Adrenal gland (tissue), 12 donors: ENCODE measurements around the gene KCNH1. TPM values are rescaled to one million over a fixed set of nuclear protein-coding genes. Genes with fewer than 3 reads are reported as not detected.

Experiments used
- DNase-seq, 7 donors: peaks; one replicate each; pipeline ENCODE4 v3.0.0-alpha.2; 2019 to 2020
- H3K27ac ChIP-seq, 5 donors: fragments of 200-600 bp; sonication (generic) in 4 of 5; 1 replicate in 3 of 5; 2 replicates in 2 of 5; pipeline versions ENCODE4 v1.5.1 to v1.8.0; 2016 to 2020; ENCODE audit warnings: mild to moderate bottlenecking in 1 of 5
- H3K27me3 ChIP-seq: fragments of 200-600 bp; 2 replicates; pipeline ENCODE4 v1.8.0; 2021
- H3K36me3 ChIP-seq, 2 donors: fragments of 200-600 bp; replicated peaks in 1 of 2; 1 replicate in 1 of 2; 2 replicates in 1 of 2; pipeline versions ENCODE4 v1.5.1 to v1.8.0; 2018 to 2022
- H3K4me1 ChIP-seq, 2 donors: fragments of 200-600 bp; replicated peaks in 1 of 2; 1 replicate in 1 of 2; 2 replicates in 1 of 2; pipeline versions ENCODE4 v1.5.1 to v1.8.0; 2018 to 2021
- H3K4me3 ChIP-seq, 4 donors: fragments of 200-600 bp; sonication (generic) in 3 of 4; one replicate each; pipeline ENCODE4 v1.5.1; 2016 to 2018
- H3K9me3 ChIP-seq, 3 donors: fragments of 200-600 bp; sonication (generic) in 1 of 3; replicated peaks in 1 of 3; 1 replicate in 2 of 3; 2 replicates in 1 of 3; pipeline versions ENCODE4 v1.5.1 to v1.8.0; 2016 to 2021
- POLR2A ChIP-seq, 2 donors: fragments of 450-650 bp; IDR thresholded peaks; one replicate each; pipeline ENCODE4 v1.6.1; 2017; ENCODE audit warnings: antibody characterized with exemption in 2 of 2, mild to moderate bottlenecking in 2 of 2, moderate library complexity in 1 of 2
- WGBS, 4 donors: extraction: QIAGEN DNeasy Blood & Tissue Kit in 2 of 4; methylation state at CpG; one replicate each; pipeline versions ENCODE4 v1.1.5 to v1.1.7; 2013 to 2017; 5-methylcytosine and 5-hydroxymethylcytosine counted together
- intact Hi-C, 2 donors: fragments of 100-400 bp; cut with DNase I; formaldehyde crosslinking; loops; one replicate each; pipeline versions ENCODE4 v1.14.1 to v1.15.0; 2022 to 2023
- polyA plus RNA-seq, 3 donors: library from polyadenylated mRNA; stranded (reverse); fragments of 200-250 nt in 2 of 3; fragments of 350-450 nt in 1 of 3; fragmentation: Illumina TruSeq in 1 of 3; extraction: RNeasy Lipid Tissue Mini Kit (QIAGEN cat#74804) in 1 of 3; gene quantifications; one replicate each; pipeline ENCODE4 v1.2.3, GENCODE V29; 2013 to 2014
- total RNA-seq, 9 donors: library from RNA; depleted of rRNA in 4 of 9; stranded (reverse); fragments of >200 nt in 4 of 9; fragments of 120-200 nt in 1 of 9; fragmentation: NEBNext Ultra II Directional in 1 of 9; extraction: Animal tissue kit (Norgen Biotek cat#: 25700) in 1 of 9; gene quantifications; one replicate each; pipeline versions ENCODE4 v1.1.0 to v1.2.4, GENCODE V29; 2013 to 2023
- TF ChIP-seq, protein P1 (sequence below), 6 experiments: fragments of 450-650 bp in 4 of 6; fragments of 200-600 bp in 2 of 6; sonication (generic) in 1 of 6; IDR thresholded peaks; 1 replicate in 5 of 6; 2 replicates in 1 of 6; pipeline versions ENCODE4 v1.5.1 to v1.8.0; 2016 to 2021; ENCODE audit warnings: antibody characterized with exemption in 6 of 6, mild to moderate bottlenecking in 2 of 6, moderate library complexity in 1 of 6
- donor health status: healthy with polysubstance abuse.
- donor health status: Bipolar disorder and iron deficiency.
- donor health status: DM: yes; HTN: yes; CAD: no.
- donor health status: DM: no; HTN: no; CAD: no.
- donor health status: DM: no; HTN: no; CAD: no.
- donor health status: DM: yes; HTN: yes; CAD: no.

Gene KCNH1
- total and polyA plus RNA-seq, 12 donors, result 0.15 to 2.2 (median 0.73) TPM; not detected in 4

DNA sequence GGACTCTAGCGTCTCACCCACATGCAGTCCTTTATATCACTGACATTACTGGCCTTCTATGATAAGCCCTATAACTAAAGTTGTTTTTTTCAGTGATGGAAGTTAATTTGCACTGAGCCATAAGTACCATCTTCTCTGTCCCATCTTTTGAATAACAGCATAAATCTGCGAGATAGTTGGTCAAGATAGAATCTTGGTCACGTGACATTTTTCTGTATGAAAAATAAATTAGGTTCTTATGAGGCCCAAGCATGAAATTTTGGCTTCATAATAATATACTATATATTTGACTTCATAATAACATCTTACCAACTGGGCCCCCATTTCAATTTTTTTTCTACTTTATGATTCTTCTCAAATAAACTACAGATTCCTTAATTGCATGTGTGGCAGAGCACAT, 285.5 kb downstream of the KCNH1 start:
- H3K4me1 ChIP-seq, result no peaks in the 10 kb centered on the region
- intact Hi-C loops, result no loop called here
- TF ChIP-seq, protein P1, sequence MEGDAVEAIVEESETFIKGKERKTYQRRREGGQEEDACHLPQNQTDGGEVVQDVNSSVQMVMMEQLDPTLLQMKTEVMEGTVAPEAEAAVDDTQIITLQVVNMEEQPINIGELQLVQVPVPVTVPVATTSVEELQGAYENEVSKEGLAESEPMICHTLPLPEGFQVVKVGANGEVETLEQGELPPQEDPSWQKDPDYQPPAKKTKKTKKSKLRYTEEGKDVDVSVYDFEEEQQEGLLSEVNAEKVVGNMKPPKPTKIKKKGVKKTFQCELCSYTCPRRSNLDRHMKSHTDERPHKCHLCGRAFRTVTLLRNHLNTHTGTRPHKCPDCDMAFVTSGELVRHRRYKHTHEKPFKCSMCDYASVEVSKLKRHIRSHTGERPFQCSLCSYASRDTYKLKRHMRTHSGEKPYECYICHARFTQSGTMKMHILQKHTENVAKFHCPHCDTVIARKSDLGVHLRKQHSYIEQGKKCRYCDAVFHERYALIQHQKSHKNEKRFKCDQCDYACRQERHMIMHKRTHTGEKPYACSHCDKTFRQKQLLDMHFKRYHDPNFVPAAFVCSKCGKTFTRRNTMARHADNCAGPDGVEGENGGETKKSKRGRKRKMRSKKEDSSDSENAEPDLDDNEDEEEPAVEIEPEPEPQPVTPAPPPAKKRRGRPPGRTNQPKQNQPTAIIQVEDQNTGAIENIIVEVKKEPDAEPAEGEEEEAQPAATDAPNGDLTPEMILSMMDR (IDR thresholded peaks at IDR 0.05), result no peak
- TF ChIP-seq POLR2A (IDR thresholded peaks at IDR 0.05), result no peak
- H3K9me3 ChIP-seq, result no peaks in the 10 kb centered on the region
- no peak for DNase-seq
- no peak overlapping the region for H3K27ac ChIP-seq
- H3K4me3 ChIP-seq, result no peak overlapping the region
- 75 to 87% (median 80%) methylated on average over 3 of the region's 3 CpGs for WGBS, 4 donors
- H3K27me3 ChIP-seq, result no peaks in the 10 kb centered on the region
- H3K36me3 ChIP-seq, result no peaks in the 10 kb centered on the region

DNA sequence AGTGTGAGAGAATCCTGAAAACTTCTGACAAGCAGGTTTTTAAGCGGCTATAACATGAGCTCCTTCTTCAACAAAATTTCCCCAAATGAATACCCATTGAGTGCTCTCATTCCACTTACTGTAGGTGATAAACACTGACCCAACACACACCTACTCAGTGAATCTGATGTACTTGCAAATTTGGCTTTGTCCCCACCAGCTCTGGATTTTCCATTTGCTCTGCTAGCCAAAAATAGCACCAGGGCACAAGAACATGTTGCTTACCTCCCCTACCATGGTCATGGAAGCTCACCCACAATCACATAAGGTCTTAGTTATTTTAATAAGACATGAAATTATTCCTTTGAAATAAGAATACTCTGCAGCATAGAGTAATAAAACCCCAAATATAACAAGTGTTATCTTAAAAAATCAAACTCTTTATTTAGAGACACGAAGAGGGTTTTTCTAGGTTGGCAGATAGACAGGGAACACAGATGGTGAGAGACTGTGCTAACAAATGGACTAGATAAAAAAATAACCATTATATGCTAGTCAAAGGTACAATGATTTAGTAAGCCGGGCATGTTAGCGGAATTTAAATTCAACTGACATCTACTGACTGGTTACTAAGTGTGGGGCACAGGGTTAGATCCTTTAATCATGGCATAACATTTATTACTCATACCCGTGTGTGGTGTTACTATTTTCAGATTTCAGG, 291.9 kb downstream of the KCNH1 start:
- TF ChIP-seq, protein P1 (IDR thresholded peaks at IDR 0.05), result no peak
- no peak for TF ChIP-seq POLR2A (IDR thresholded peaks at IDR 0.05)
- no peaks in the 10 kb centered on the region for H3K4me1 ChIP-seq
- no peak for DNase-seq
- H3K27ac ChIP-seq, result no peak overlapping the region
- H3K36me3 ChIP-seq, result no peaks in the 10 kb centered on the region
- intact Hi-C loops, result no loop called here
- H3K9me3 ChIP-seq, result no peaks in the 10 kb centered on the region
- H3K27me3 ChIP-seq, result no peaks in the 10 kb centered on the region
- H3K4me3 ChIP-seq, result no peak overlapping the region
- WGBS, 4 donors, result 59 to 82% (median 68%) methylated on average over 5 of the region's 5 CpGs

- intact Hi-C loops, result no loop called here
- TF ChIP-seq, protein P1 (IDR thresholded peaks at IDR 0.05), result no peak
- no peak for TF ChIP-seq POLR2A (IDR thresholded peaks at IDR 0.05)
- no peaks in the 10 kb centered on the region for H3K27me3 ChIP-seq
- H3K36me3 ChIP-seq, result no peaks in the 10 kb centered on the region
- H3K4me3 ChIP-seq, result no peak overlapping the region
- WGBS, 4 donors, result 58 to 64% (median 62%) methylated on average over 6 of the region's 6 CpGs
- no peaks in the 10 kb centered on the region for H3K9me3 ChIP-seq
- DNase-seq, result no peak
- no peaks in the 10 kb centered on the region for H3K4me1 ChIP-seq
- no peak overlapping the region for H3K27ac ChIP-seq
Measured at GRCh38 chr1:210830034-210831028, 303.6 kb downstream of the KCNH1 start.

DNA sequence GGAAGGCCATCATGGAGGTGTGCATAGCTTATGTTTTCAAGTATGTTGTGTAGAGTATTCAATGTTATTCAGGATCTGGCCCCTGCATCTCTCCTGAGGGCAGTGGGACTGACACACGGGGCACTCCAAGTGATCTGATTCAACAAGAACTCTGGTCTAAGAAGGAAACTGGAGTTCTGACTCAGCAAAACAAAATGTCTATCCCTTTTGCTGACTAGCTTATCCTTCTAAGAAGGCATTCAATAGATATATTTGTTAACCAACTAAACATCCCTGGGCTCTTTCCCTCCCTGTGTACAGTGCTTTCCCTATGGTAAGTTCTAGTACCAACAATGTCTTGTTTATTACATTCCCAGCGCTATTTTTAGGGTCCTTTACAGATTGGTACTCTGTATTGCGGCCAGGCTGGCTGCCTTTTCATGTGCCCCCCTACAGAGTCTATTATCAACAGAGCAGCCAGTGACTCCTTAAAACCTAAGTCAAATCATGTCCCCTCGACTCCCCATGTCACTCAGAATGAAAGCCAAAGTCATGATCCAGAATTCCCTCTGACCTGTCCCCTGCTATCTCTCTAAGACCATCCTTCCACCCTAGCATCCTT, 304.9 kb downstream of the KCNH1 start:
- Histone ChIP-seq H3K9me3 (no peaks in the 10 kb centered on the region), H3K36me3 (no peaks in the 10 kb centered on the region), H3K4me3 (no peak overlapping the region), H3K4me1 (no peaks in the 10 kb centered on the region), H3K27me3 (no peaks in the 10 kb centered on the region), H3K27ac (no peak overlapping the region)
- no peak for TF ChIP-seq POLR2A (IDR thresholded peaks at IDR 0.05)
- TF ChIP-seq, protein P1 (IDR thresholded peaks at IDR 0.05), result no peak
- intact Hi-C loops, result no loop called here
- 68 to 78% (median 77%) methylated on average over 4 of the region's 4 CpGs for WGBS, 4 donors
- no peak for DNase-seq
